ENCODE measurements around the gene NAT16. TPM values are rescaled to one million over a fixed set of nuclear protein-coding genes. Genes with fewer than 3 reads are reported as not detected.

The NAT16 gene
- total and polyA plus RNA-seq, 9 of the 15 experiments (the other 6 are each of a cell fraction or from before 2014, with no cell fraction given) = 0.04 TPM; not detected in 8

DNA sequence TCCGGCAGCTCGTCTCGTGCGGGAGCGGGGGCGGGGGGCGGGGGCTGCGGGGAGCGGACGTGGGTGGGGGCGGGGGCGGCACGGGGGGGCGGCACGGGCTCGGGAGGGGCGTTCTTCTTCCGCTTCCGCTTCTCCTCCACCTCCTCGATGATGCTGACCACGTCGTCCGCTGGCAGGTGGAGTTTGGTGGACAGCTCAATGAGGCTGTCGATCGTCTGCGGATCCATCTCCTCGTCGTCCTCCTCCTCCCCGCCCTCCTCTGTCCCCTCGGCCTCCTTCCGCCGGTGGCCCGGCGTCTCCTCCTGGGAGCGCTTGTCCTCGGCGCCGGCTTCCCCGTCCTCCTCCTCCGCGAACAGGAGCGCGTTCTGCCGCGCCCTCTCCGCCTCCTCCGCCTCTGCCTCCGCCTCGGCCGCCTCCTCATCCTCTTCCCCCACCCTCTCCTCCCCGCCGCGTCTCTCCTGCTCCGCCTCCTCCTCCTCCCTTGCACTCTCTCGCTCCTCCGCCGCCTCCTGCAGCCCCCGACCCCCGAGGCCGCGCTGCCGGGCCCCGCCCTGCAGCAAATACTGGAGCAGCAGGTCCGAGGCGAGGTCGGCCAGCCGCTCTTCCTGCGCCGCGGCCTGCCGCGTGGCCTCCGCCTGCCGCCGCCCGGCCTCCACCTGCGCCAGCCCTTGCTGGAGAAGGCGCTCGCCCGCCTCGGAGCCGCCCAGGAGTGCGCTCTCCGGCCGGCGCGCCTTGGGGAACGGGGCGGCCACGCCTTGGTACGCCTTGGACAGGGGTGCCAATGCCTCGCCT lies 16.6 kb downstream of the NAT16 start (continued):
- no peak for TF ChIP-seq BDP1 (IDR thresholded peaks at IDR 0.05; ENCODE audit: insufficient read depth, insufficient read length)
- TF ChIP-seq NCOA4 (IDR thresholded peaks at IDR 0.05; ENCODE audit: partially characterized antibody) = no peak
- peak; percentile 97 for TF ChIP-seq EGR1 (conservative IDR thresholded peaks at IDR 0.05)
- TF ChIP-seq NR3C1 (CRISPR knock-in tag; IDR thresholded peaks at IDR 0.05) = peak; percentile 61; the same call in 1 of the 2 replicates
- TF ChIP-seq NCOR1 (IDR thresholded peaks at IDR 0.05) = no peak
- no peak for TF ChIP-seq DACH1 (IDR thresholded peaks at IDR 0.05; ENCODE audit: partially characterized antibody)
- no peak for TF ChIP-seq ZNF212 (CRISPR knock-in tag; IDR thresholded peaks at IDR 0.05)
- no peak for TF ChIP-seq ELF4 (CRISPR knock-in tag; IDR thresholded peaks at IDR 0.05)
- no peak for TF ChIP-seq ZNF584 (CRISPR knock-in tag; IDR thresholded peaks at IDR 0.05; ENCODE audit: low read depth)
- TF ChIP-seq ILK (tag; IDR thresholded peaks at IDR 0.05; ENCODE audit: borderline replicate concordance, low read depth) = no peak
- TF ChIP-seq CBX1 (IDR thresholded peaks at IDR 0.05; ENCODE audit: low read depth) = no peak
- 0 out of 2 replicates have a peak, but pooled peaks have one; percentile 41 for TF ChIP-seq GABPB1 (CRISPR knock-in tag; IDR thresholded peaks at IDR 0.05)
- TF ChIP-seq ATF1 (CRISPR knock-in tag; IDR thresholded peaks at IDR 0.05) = no peak
- TF ChIP-seq ATF1 (tag; IDR thresholded peaks at IDR 0.05) = no peak
- TF ChIP-seq, protein P1, sequence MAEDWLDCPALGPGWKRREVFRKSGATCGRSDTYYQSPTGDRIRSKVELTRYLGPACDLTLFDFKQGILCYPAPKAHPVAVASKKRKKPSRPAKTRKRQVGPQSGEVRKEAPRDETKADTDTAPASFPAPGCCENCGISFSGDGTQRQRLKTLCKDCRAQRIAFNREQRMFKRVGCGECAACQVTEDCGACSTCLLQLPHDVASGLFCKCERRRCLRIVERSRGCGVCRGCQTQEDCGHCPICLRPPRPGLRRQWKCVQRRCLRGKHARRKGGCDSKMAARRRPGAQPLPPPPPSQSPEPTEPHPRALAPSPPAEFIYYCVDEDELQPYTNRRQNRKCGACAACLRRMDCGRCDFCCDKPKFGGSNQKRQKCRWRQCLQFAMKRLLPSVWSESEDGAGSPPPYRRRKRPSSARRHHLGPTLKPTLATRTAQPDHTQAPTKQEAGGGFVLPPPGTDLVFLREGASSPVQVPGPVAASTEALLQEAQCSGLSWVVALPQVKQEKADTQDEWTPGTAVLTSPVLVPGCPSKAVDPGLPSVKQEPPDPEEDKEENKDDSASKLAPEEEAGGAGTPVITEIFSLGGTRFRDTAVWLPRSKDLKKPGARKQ (CRISPR knock-in tag; IDR thresholded peaks at IDR 0.05) = no peak
- TF ChIP-seq ZNF197 (CRISPR knock-in tag; IDR thresholded peaks at IDR 0.05; ENCODE audit: low read depth) = no peak
- no peak for TF ChIP-seq FOXA1 (IDR thresholded peaks at IDR 0.05; ENCODE audit: borderline replicate concordance)
- TF ChIP-seq SLC30A9 (CRISPR knock-in tag; IDR thresholded peaks at IDR 0.05) = no peak
- TF ChIP-seq BCOR (IDR thresholded peaks at IDR 0.05) = peak; percentile 38; the same call in 1 of the 2 replicates
- TF ChIP-seq, protein P2, sequence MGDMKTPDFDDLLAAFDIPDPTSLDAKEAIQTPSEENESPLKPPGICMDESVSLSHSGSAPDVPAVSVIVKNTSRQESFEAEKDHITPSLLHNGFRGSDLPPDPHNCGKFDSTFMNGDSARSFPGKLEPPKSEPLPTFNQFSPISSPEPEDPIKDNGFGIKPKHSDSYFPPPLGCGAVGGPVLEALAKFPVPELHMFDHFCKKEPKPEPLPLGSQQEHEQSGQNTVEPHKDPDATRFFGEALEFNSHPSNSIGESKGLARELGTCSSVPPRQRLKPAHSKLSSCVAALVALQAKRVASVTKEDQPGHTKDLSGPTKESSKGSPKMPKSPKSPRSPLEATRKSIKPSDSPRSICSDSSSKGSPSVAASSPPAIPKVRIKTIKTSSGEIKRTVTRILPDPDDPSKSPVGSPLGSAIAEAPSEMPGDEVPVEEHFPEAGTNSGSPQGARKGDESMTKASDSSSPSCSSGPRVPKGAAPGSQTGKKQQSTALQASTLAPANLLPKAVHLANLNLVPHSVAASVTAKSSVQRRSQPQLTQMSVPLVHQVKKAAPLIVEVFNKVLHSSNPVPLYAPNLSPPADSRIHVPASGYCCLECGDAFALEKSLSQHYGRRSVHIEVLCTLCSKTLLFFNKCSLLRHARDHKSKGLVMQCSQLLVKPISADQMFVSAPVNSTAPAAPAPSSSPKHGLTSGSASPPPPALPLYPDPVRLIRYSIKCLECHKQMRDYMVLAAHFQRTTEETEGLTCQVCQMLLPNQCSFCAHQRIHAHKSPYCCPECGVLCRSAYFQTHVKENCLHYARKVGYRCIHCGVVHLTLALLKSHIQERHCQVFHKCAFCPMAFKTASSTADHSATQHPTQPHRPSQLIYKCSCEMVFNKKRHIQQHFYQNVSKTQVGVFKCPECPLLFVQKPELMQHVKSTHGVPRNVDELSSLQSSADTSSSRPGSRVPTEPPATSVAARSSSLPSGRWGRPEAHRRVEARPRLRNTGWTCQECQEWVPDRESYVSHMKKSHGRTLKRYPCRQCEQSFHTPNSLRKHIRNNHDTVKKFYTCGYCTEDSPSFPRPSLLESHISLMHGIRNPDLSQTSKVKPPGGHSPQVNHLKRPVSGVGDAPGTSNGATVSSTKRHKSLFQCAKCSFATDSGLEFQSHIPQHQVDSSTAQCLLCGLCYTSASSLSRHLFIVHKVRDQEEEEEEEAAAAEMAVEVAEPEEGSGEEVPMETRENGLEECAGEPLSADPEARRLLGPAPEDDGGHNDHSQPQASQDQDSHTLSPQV (IDR thresholded peaks at IDR 0.05) = no peak
- TF ChIP-seq SP2 (IDR thresholded peaks at IDR 0.05; ENCODE audit: extremely low read depth, low read depth, low read length, poor library complexity, severe bottlenecking) = no peak
- TF ChIP-seq, protein P3, sequence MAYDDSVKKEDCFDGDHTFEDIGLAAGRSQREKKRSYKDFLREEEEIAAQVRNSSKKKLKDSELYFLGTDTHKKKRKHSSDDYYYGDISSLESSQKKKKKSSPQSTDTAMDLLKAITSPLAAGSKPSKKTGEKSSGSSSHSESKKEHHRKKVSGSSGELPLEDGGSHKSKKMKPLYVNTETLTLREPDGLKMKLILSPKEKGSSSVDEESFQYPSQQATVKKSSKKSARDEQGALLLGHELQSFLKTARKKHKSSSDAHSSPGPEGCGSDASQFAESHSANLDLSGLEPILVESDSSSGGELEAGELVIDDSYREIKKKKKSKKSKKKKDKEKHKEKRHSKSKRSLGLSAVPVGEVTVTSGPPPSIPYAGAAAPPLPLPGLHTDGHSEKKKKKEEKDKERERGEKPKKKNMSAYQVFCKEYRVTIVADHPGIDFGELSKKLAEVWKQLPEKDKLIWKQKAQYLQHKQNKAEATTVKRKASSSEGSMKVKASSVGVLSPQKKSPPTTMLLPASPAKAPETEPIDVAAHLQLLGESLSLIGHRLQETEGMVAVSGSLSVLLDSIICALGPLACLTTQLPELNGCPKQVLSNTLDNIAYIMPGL (CRISPR knock-in tag; IDR thresholded peaks at IDR 0.05) = no peak
